MG63 (cell line): Measurements from ENCODE around the gene BMP7. TPM values are rescaled to one million over a fixed set of nuclear protein-coding genes. Genes with fewer than 3 reads are reported as not detected.

Experiments used
- DNase-seq: peaks from one replicate; pipeline ENCODE4 v3.0.0-alpha.2; 2020
- H3K27me3 ChIP-seq: fragments of 250-450 bp; sonication (Bioruptor Pico); 2 replicates; pipeline ENCODE4 v1.5.1; 2020; ENCODE audit warnings: mild to moderate bottlenecking, moderate library complexity
- H3K36me3 ChIP-seq: fragments of 250-450 bp; sonication (Bioruptor Pico); 2 replicates; pipeline ENCODE4 v1.5.1; 2020; ENCODE audit warnings: mild to moderate bottlenecking, moderate library complexity
- H3K4me3 ChIP-seq: fragments of 250-450 bp; sonication (Bioruptor Pico); 2 replicates; pipeline ENCODE4 v1.5.1; 2020; ENCODE audit warnings: mild to moderate bottlenecking, moderate library complexity
- H3K9me3 ChIP-seq: fragments of 250-450 bp; sonication (Bioruptor Pico); 2 replicates; pipeline ENCODE4 v1.5.1; 2020; ENCODE audit warnings: mild to moderate bottlenecking, moderate library complexity
- total RNA-seq: library from RNA; depleted of rRNA; stranded (reverse); fragments of >200 nt; shearing (Covaris generic); gene quantifications from 2 replicates; pipeline ENCODE4 v1.2.3, GENCODE V29; 2014; ENCODE audit warnings: low replicate concordance

Gene BMP7
- total RNA-seq, 1 experiment from 2014 or later, result 10.7 TPM

GRCh38 chr20:57133926-57134650 lies 132.4 kb downstream of the BMP7 start:
- Histone ChIP-seq H3K4me3 (no peak overlapping the region), H3K9me3 (no peaks in the 10 kb centered on the region), H3K36me3 (no peaks in the 10 kb centered on the region), H3K27me3 (no peaks in the 10 kb centered on the region)
- DNase-seq, result no peak

- H3K27me3 ChIP-seq, result no peaks in the 10 kb centered on the region
- H3K4me3 ChIP-seq, result no peak overlapping the region
- DNase-seq, result no peak
- H3K36me3 ChIP-seq, result no peaks in the 10 kb centered on the region
- no peaks in the 10 kb centered on the region for H3K9me3 ChIP-seq
Observed at GRCh38 chr20:57131601-57132391, 134.6 kb downstream of the BMP7 start.

- Histone ChIP-seq H3K9me3 (no peaks in the 10 kb centered on the region), H3K36me3 (no peaks in the 10 kb centered on the region), H3K4me3 (no peak overlapping the region), H3K27me3 (no peaks in the 10 kb centered on the region)
- DNase-seq, result no peak
Observed at GRCh38 chr20:57131077-57131476, 135.4 kb downstream of the BMP7 start.

- no peaks in the 10 kb centered on the region for H3K36me3 ChIP-seq
- DNase-seq, result no peak
- H3K4me3 ChIP-seq, result no peak overlapping the region
- H3K27me3 ChIP-seq, result no peaks in the 10 kb centered on the region
- H3K9me3 ChIP-seq, result no peaks in the 10 kb centered on the region
Observed at GRCh38 chr20:57130160-57130772, 136.2 kb downstream of the BMP7 start.

- Histone ChIP-seq H3K4me3 (no peak overlapping the region), H3K27me3 (no peaks in the 10 kb centered on the region), H3K9me3 (no peaks in the 10 kb centered on the region), H3K36me3 (no peaks in the 10 kb centered on the region)
- no peak for DNase-seq
Observed at GRCh38 chr20:57129303-57129702, 137.1 kb downstream of the BMP7 start.

GRCh38 chr20:57128044-57128757 lies 138.2 kb downstream of the BMP7 start:
- H3K4me3 ChIP-seq, result no peak overlapping the region
- no peaks in the 10 kb centered on the region for H3K27me3 ChIP-seq
- H3K36me3 ChIP-seq, result no peaks in the 10 kb centered on the region

GRCh38 chr20:57126481-57127092 lies 139.9 kb downstream of the BMP7 start:
- H3K4me3 ChIP-seq, result no peak overlapping the region
- H3K36me3 ChIP-seq, result no peaks in the 10 kb centered on the region
- H3K27me3 ChIP-seq, result peaks cover 5% of the 10 kb centered on the region; the same call in 1 of the 2 replicates
- no peaks in the 10 kb centered on the region for H3K9me3 ChIP-seq
- no peak for DNase-seq

More at GRCh38 chr20:57128044-57128757, 138.2 kb downstream of the BMP7 start:
- no peak for DNase-seq
- no peaks in the 10 kb centered on the region for H3K9me3 ChIP-seq

GRCh38 chr20:57124800-57125517 lies 141.5 kb downstream of the BMP7 start:
- H3K4me3 ChIP-seq, result no peak overlapping the region
- peaks cover 5% of the 10 kb centered on the region; the same call in 1 of the 2 replicates for H3K27me3 ChIP-seq
- no peak for DNase-seq
- no peaks in the 10 kb centered on the region for H3K36me3 ChIP-seq
- H3K9me3 ChIP-seq, result no peaks in the 10 kb centered on the region

- Histone ChIP-seq H3K27me3 (peaks cover 5% of the 10 kb centered on the region; the same call in 1 of the 2 replicates), H3K9me3 (no peaks in the 10 kb centered on the region), H3K4me3 (no peak overlapping the region), H3K36me3 (no peaks in the 10 kb centered on the region)
- DNase-seq, result no peak
Observed at GRCh38 chr20:57124366-57124765, 142.1 kb downstream of the BMP7 start.

GRCh38 chr20:57123504-57123903 lies 142.9 kb downstream of the BMP7 start:
- Histone ChIP-seq H3K9me3 (no peaks in the 10 kb centered on the region), H3K4me3 (no peak overlapping the region), H3K36me3 (no peaks in the 10 kb centered on the region), H3K27me3 (peaks cover 5% of the 10 kb centered on the region; the same call in 1 of the 2 replicates)
- no peak for DNase-seq

- Histone ChIP-seq H3K4me3 (no peak overlapping the region), H3K9me3 (no peaks in the 10 kb centered on the region), H3K36me3 (no peaks in the 10 kb centered on the region), H3K27me3 (peaks cover 5% of the 10 kb centered on the region; the same call in 1 of the 2 replicates)
- no peak for DNase-seq
Observed at GRCh38 chr20:57122536-57123489, 143.6 kb downstream of the BMP7 start.

GRCh38 chr20:57118964-57119363 lies 147.5 kb downstream of the BMP7 start:
- H3K27me3 ChIP-seq, result peaks cover 5% of the 10 kb centered on the region; the same call in 1 of the 2 replicates
- no peak for DNase-seq
- no peaks in the 10 kb centered on the region for H3K36me3 ChIP-seq
- no peak overlapping the region for H3K4me3 ChIP-seq
- no peaks in the 10 kb centered on the region for H3K9me3 ChIP-seq
